OCI-LY1 (cell line): ENCODE results near the gene OR1L8.

Source experiments
- CTCF ChIP-seq: fragments of 200-600 bp; sonication (generic), shearing (Covaris generic); IDR thresholded peaks from 2 replicates; pipeline ENCODE4 v1.5.1; 2017; ENCODE audit warnings: mild to moderate bottlenecking, antibody characterized with exemption, low read length, moderate library complexity, mixed read lengths
- EZH2 ChIP-seq: fragments of 200-600 bp; sonication (generic), shearing (Covaris generic); IDR thresholded peaks from 2 replicates; pipeline ENCODE4 v1.8.0; 2017; ENCODE audit warnings: borderline replicate concordance, mixed run types, mild to moderate bottlenecking, antibody characterized with exemption, low read length, moderate library complexity, mixed read lengths

- TF ChIP-seq CTCF (no peak), EZH2 (no peak)
Measured at GRCh38 chr9:122538757-122539156, 44.4 kb downstream of the OR1L8 start.
